Activated T-cell treated with anti-CD3 and anti-CD28 coated beads, Interleukin-2, amount 50 U/mL, for 48 hours (primary cell): ENCODE results near the gene ATR.
"Not testable (repeated sequence)": the region's sequence is repeated elsewhere in the genome, so short reads cannot be mapped to it uniquely, and the experiment has no call there.

ENCODE experiments used
- DNase-seq, 2 experiments: peaks; one replicate each; pipeline ENCODE4 v3.0.0-alpha.2; 2020

ATR gene

DNA sequence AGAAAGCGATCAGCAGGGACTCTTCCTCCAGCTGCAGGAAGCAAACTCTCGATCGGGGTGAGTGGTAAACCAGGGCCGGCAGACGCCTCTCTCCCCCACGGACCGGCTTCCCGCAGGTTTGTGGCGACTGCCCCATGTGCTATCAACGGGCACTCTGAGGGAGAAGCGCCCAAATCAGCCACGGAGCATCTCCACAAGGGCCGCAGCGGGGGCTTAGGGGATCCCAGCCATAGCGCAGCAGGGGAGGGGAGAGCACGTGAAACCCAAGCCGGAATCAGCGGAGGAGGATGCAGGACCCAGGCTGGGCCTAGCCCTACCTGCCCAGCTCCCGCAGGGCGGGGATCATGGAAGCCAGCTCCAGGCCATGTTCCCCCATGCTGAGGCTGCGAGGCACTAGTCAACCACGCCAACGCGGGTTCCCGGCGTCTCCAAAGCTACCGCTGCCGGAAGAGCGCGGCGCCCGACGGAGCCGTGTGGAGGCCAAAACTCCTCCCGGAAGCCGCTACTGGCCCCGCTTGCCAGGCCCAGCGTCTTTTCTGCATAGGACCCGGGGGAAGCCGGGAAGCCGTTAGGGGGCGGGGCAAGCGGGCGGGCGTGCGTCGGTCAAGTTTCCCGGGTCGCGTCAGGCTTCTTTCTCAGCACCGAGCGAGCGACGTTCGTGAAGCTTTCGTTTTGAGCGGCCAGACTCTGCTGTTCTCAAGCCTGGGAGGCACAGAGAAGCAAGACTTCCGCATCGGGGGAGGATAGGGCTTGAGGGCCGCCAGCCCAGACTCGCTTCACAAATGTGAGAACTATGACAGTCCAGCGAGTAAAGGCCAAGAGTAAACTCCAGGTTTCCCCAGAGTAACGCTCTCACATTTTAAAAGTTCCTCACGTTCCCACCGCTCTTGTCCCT is at the start of gene ATR:
ATR (minus strand) TSS at position 405 of the 895 bp plus-strand sequence; CDS start at position 376, 29 bp downstream.
- peak; percentile 97 to 98 for DNase-seq

DNA sequence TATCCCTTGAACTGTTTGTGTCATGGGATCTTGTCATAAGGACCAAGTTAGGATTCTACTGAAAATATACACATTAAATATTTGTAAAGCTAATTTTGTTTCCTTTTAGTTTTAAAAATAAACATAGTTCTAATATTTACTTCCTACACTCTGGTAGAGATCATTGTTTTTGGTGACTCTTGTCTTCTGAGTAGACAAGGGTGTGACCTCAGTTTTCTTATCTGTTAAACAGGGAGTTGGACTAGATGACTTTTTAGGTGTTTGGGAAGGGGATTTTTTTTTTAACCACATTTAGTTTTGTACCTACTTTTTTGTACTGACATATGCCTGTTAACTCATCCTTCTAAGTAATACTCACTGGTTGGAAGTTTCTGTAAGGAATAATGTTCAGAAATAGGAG is 48.4 kb upstream of the ATR start:
- DNase-seq = no peak

DNA sequence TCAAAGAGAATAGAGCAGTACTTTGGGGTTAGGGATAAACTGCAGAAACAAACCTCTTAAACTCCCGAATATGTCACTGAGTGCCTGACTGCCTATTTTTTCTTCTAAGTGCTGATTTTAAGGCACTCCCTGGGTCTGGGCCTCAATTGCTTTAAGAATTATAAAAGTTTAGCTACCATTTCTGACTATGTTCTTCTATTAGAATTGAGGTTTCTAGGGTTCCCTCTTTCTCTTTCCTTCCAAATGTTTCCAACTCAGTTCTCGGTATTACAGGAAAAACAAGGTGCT is 46.6 kb upstream of the ATR start:
- DNase-seq = no peak

DNA sequence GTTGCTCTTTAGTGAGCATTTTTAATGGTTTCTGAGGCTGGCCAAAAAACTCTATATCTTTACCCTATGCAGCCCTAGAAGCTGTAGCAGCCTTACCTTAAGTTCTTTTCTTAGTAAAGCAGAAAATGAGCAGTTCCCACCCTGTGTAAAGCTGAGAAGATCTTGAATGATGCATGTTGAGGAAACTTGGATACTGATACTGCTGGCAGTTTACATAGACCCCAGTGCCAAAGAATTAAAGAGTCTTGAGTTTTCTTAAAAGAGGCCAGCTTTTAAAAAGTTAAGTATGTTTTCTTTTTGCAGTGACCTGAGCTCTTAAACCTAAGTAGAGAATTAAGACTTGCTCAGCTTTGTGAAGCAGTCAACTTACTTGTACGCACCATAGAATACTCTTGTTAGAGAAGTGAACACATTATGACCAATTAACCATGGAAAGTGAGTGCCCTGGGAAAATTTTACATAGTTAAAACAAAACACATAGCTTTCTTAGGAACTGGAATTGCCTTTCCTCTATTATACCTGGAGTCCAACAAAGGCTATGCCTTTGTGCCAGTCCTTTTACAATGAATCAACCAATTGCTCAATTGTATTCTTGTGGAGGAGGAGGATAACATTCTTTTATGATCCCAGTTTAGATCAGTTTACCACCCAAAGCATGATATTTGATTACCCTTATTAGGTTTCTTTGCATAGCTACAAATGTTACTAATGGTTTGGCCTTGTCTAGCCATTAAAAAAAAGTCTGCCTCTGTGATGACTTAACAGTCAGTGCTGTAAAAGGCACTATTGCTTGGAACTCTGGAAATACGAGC is 46.0 kb upstream of the ATR start:
- no peak for DNase-seq

DNA sequence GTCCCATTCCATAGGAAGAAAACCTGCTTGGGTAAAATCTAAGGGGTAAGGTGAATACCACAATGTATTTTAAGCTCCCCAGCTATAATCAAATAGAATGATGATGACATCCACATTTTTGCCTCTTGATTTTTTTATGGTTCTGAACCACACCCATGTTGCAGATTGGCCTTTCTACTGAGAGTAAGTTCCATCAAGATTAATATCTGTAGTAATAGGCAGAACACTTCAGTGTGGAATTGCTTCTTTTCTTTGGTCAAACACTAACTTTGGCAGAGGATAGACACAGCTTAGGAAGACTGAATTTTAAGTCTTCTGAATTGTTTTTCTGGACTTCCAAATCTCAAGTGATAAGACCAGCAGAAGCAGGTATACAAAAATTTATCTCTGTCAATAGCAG is 44.7 kb upstream of the ATR start:
- no peak for DNase-seq

DNA sequence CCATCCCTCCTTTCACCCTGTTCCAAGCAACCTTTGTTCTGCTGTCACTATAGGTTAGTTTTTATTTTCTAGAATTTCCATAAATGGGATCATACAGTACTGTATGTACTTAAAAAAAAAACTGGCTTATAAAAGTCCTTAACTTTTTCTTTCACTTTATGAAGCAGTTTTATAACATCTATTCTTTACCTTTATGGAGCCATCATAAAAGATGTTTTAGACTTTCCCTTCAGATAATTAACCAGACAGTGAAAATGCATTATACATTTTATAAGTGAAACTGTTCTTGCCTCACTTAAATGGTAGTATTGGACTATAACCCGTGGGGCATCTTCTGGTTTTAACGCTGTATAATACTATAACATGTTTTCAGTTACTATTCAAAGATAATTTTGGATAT is 43.9 kb upstream of the ATR start:
- DNase-seq = no peak

DNA sequence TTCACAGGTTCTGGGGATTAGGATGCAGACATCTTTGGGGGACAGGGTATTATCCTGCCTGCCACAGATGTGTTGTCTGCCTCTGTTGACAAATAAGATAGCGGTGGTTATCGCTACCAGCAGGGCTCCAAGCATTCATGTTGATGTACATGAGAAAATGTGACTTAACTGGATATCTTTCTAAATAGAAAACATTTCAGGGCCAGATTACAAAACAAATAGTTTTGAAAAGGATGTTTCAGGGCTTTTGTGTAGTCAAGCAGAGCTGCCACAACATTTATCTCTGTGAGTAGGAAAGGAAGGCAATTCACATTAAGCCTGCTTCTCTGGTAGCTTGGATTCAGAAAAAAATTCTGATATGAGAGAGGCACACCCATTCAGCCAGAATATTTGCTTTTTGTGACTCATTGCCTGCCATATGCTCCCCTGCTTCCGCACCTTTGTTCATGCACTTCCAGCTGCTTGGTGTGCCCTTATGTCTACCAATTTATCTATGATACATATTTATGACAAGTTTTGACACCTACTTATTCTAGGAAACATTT is 40.5 kb upstream of the ATR start:
- DNase-seq = no peak

DNA sequence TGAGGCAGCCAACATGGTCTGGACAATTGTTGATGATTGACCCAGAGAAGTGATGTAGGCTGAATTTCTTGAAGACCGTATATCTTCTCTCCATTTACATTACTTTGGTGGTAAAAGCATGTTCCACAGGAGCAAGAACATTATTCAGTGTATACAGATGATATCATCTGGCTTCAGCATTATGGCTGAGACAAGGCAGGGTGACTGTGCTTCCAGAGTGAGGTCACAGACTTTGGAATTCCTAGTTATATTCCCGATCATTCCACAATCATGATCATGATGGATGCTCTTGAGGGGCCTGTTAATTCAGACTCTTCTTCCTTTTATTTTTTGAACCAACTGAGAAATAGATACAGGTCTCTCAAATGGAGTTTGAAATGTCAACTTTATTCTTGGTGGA is 36.6 kb upstream of the ATR start:
- no peak for DNase-seq

DNA sequence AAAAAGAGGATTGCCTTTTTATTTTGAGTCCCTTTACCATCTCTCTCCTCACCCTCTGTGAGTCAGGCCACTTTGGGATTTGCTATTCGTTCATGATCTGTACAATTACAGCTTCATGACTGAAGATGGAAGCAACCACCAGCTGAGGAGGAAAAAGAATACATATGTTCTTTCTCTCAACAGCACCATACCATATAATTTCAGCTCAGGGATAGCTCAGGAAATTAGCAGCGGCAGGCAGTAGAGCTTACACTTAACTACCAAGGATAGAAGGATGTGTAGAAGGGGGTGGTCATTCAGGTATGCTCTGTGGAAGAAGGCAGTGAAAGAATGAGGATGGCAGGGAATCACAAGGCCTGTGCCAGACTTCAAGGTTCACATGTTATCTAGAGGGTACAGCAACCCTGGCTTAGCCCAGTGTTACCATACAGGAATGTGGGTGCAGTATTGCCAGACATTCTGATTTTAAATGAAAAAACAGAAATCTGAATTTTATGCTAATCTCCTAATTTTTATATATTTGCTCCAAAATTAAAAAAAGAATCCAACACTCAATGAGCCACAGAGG is 35.6 kb upstream of the ATR start:
- no peak for DNase-seq

DNA sequence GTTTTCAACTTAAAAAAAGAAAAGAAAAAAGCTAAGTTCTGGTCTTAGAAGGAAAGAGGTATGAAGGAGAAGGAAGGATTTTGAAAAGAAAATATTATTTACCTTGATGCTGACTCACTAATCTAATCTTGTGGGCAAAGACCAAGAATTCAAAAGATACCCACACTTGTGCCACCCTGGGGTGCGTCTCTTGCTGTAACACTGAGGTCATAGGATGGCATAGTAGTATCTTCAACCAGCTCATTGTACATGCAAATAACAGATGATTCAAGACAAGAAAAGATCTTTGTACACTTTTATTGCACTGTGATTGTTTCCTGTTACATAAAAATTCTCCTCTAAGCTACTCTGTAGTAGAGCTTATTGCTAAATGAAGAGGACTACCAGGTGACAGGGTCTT is 35.0 kb upstream of the ATR start:
- DNase-seq = no peak

DNA sequence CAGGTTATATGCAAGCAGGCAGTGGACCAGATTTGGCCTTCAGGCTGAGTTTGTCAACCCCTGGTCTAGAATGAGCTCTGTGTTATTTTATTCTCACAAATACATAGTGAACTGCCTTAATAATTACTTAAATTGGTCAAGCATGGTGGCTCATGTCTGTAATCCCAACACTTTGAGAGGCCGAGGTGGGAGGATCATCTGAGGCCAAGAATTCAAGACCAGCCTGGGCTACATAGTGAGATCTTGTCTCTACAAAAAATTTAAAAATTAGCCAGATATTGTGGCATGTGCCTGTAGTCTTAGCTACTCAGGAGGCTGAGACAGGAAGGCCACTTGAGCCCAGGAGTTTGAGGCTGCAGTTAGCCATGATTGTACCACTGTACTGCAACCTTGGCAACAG is 32.7 kb upstream of the ATR start:
- DNase-seq = no peak

DNA sequence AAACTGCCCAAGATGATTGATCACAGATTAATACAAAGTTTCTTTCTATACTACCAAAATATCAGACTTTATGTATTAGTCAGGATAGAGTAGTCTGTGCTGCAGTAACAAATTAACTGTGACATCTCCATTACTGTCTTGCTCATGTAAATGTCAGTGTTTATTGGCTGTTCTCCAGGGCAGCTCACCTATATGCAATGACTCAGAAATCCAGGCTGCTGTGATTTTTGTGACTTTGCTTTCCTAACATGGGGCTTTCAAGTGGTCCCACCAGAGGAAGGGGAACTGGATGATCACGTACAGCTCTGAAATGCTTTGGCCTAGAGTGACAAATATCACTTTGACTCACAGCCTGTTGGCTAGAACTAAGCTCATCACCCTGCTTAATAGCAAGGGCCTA is 30.6 kb upstream of the ATR start:
- no peak for DNase-seq

DNA sequence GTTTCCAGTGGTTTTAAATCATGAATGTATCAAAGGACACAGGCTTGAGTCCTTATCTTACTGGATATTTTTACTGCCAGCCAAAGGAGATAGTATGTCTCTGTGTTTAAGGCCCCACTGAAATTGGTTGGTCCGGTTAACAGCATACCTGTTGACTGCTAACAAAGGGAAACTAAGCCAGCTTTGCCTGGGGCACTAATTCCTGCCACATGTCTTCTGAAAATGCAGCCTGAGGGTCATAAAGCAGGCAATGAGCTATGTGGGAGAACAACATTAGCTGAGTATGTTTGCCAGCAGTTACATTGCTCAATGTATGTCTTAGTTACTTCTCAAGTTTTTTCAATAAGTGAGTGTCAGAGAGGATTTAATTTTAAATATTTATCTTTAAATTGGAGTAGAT is 30.1 kb upstream of the ATR start:
- no peak for DNase-seq

DNA sequence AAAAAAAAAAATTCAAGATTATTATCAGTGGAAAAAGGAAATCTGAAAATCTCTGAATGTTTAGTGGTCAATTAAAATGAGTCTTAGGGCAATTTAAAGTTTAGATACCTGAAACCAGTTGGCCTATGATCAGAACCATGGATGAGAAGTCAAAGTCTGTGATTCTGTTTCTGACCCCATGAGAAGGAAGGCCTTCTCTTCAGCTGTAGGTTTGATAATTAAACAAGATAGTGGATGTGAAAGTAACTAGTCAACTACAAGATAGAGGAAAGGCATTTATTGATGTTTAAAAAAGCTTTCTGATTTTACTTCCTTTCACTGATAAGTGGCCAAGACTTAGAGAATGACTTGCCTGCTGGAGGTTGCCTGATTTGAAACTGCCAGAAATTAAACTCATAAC is 26.4 kb upstream of the ATR start:
- no peak for DNase-seq

DNA sequence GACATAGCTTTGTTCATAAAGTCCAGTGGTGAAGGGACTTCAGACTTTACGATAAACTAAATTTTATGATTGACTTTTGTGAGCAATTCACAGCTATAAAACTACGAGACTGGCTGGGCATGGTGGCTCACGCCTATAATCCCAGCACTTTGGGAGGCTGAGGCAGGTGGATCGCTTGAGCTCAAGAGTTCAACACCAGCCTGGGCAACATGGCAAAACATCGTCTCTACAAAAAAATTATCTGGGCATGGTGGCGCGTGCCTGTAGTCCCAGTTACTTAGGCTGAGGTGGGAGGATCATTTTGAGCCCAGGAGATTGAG is 24.8 kb upstream of the ATR start:
- DNase-seq = not testable (repeated sequence)

DNA sequence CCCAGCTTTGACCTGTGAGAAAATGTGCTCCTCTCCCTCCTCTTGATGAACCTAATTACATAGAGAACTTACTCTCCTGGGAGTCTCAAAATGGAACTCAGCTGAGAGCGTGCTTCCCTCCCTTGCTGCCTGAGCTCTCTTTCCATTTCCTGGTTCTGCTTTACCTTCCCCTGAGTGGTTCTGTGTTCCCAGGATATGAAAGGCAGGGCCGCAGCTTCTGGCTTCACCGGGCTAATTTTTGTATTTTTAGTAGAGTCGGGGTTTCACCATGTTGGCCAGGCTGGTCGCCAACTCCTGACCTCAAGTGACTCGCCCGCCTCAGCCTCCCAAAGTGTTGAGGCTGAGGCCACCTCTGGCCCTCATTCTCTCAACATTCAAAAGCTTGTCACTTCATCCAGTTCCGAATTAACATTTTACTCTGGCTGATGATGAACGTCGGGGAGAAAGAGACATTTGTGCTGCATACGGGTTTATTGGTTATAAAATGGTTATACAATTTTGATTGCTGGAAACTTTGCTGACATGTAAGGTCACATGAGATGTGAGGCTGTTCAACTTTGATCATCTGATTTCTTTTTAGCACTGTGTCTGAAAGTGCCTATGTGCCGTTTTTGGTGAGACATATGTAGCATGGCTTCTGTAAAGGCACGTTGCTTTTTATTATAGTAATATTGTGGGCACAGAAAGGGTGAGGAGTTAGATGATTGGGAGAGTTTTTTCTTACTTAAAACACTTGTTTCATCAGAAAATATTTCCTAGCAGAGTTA is 24.3 kb upstream of the ATR start:
- DNase-seq = no peak

DNA sequence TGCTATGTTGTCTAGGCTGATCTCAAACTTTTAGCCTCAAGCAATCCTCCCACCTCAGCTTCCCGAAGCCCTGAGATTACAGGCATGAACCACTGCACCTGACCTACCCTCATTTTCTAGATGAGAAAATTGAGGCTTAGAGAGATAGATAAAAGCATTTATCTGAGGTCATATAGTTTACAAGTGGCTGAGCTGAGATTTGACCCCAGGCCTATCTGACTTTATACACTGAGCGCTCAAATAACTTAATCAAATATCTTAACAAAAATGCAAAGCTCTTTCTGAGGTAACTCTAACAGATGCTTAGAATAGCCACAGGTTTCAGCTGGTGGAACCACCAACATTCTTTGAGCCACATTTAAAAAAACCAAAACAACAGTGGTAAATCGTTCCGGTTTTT is 23.2 kb upstream of the ATR start:
- no peak for DNase-seq

DNA sequence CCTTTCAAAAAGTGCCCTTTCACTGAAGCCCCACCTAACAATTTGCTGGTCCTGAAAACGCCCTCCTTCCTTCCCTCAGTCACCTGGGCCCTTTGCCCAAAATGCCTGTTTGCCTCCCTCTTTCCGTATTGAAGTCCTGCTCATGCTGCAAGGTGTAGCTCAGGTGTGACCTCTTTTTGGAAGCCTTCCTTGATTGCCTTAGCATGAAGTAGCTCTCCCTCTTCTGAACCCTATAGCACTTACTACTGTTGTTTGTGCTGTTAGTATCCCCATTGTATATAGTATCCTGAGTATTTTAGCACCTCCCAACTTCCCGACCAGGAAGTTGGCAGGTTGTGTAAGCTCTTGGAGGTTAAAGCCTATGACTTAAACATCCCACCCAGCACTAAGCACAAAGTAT is 19.4 kb upstream of the ATR start:
- DNase-seq = no peak

DNA sequence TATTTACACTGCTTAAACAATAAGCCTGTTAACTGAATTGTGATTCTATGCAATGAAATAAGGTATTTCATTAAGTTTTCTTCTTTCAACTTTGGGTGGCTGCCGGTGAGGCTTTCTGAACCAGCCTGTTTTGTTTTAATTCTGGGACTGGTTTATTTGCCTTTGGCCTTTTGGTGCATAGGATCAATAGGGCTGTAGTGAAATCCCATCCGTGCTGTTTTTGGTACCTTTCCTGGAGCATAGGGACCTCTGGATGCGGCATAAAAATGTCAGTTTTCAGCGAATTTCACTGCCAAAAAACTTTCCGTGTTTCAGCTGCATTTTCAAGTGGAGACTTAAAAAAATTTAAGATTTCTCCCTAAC is 18.2 kb upstream of the ATR start:
- no peak for DNase-seq

DNA sequence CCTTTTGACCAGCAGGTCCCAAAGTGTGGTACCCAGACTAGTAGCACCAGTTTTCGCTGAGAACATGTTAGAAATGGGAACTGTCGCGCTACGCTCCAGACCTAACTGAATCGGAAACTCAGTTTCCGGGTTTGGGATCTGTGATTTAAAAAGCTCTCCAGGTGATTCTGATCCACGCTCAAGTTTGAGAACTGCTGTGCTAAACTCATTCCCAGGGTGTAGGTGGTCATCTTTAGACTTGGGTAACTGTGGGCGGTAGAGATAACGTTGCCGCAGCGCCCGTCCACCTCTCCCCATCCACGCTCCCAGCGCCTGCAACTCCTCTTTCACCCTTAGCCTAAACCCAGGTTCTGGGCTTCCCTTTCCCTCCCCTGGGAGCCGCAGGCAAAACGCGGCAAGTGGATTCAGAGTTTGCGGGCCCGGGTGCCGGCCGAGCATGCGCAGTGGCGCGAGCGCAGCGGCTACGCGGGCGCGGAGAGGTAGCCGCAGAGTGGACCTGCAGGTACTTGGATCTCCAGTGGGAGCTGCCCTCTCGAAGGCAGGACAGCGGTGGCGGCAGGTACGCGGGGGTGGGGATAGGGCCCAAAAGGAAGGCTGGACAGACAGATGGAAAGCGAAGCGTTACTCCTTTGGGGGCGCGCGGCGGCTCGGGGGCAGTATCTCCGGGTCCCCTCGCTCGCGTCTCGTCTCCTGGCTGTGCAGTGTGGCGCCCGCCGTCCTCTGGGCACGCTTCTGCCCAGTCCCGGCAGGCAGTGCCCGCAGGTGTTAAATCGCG is 17.6 kb upstream of the ATR start, which contains the start of gene PLS1:
PLS1 (plus strand) TSS at position 443 of the 775 bp plus-strand sequence. CDS start 67,845 bp downstream, outside the sequence.
- peak; percentile 96 to 97 for DNase-seq

DNA sequence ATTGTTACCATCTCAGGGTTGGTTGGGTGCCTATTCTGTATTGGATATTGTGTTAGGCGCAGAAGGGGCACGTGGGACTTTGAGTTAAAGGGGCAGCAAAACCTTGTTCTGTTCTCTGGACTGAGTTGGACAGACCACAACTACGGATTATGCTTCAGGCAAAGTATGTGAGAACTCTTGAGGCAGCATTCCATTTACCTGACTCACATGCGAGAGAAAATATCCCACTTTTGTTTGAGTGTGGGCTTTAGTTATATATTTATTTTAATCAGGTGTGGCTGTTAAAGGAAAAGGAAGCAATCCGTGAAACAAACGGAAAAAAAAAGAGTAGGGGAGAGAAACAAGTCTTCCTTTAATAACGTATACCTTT is 17.0 kb upstream of the ATR start:
- no peak for DNase-seq

DNA sequence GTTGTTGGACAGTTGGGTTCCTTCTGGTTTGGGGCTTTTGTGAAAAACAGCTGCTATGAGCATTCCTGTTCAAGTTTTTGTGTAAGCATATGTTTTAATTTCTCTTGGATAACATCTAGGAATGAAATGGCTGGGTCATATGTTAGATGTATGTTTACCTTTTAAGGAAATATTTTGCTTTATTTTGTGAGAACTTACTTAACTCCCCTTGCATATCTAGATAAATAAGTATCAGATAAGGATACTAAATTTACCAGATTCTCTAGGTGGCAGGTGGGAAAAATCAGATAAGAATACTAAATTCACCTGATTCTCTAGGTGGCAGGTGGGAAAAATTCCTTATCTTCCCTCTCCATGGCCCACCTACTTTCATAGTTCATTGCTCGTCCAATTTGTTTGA is 16.6 kb upstream of the ATR start:
- DNase-seq = no peak
